ENCODE data around the gene TAF8. TPM values are rescaled to one million over a fixed set of nuclear protein-coding genes. Genes with fewer than 3 reads are reported as not detected.

Gene TAF8
- polyA plus RNA-seq, 1 of the 3 experiments (the other 2 are of a cell fraction), result 27.8 TPM

- Histone ChIP-seq H3K9me2 (no peaks in the 10 kb centered on the region), H3K36me3 (replicated peaks in 1 of 2; ENCODE audit: control insufficient read depth in 1 of 2, insufficient read depth in 2 of 2, low read length in 1 of 2) (no peaks in the 10 kb centered on the region), H3K27ac (ENCODE audit: low read depth in 2 of 2, low read length in 1 of 2) (no peak overlapping the region), H3K4me2 (no peak overlapping the region), H3K9ac (no peak overlapping the region), H3K4me3 (ENCODE audit: low read depth in 2 of 2, low read length in 1 of 2) (no peak overlapping the region), H3K79me2 (ENCODE audit: insufficient read depth) (no peaks in the 10 kb centered on the region), H3K27me3 (ENCODE audit: insufficient read depth) (no peaks in the 10 kb centered on the region), H4K20me1 (ENCODE audit: insufficient read depth) (no peaks in the 10 kb centered on the region), H3K9me3 (no peaks in the 10 kb centered on the region), H2AFZ (ENCODE audit: low read depth) (no peak overlapping the region), H3K4me1 (ENCODE audit: control insufficient read depth in 1 of 2, insufficient read depth in 2 of 2, low read depth in 1 of 2, low read length in 1 of 2) (peaks cover 19 to 21% of the 10 kb centered on the region in 2 experiments; a peak in 3 of 4 replicates), H3F3A (replicated peaks; ENCODE audit: insufficient read depth) (no peaks in the 10 kb centered on the region)
- ChIA-PET POLR2A (no interaction called here), CTCF (interaction anchor here (1.1 to 1.6 kb wide), 4 partner anchors 24 to 60 kb away, joined by 3 to 5 read pairs (median 4); no protein-coding TSS in a partner anchor)
- DNase-seq, result no peak
- no peak for TF ChIP-seq PBX3 (IDR thresholded peaks at IDR 0.05)
- TF ChIP-seq JUND (IDR thresholded peaks at IDR 0.05), result no peak
- TF ChIP-seq TAF1 (IDR thresholded peaks at IDR 0.05; ENCODE audit: borderline replicate concordance, low read depth, low read length), result no peak
- TF ChIP-seq NFIC (IDR thresholded peaks at IDR 0.05; ENCODE audit: borderline replicate concordance), result no peak
- no peak for TF ChIP-seq IRF3 (IDR thresholded peaks at IDR 0.05; ENCODE audit: low read depth, low read length)
- no peak for TF ChIP-seq TCF12 (IDR thresholded peaks at IDR 0.05)
- no peak for TF ChIP-seq RAD21 (IDR thresholded peaks at IDR 0.05; ENCODE audit: low read length)
- no peak for TF ChIP-seq YY1 (IDR thresholded peaks at IDR 0.05; ENCODE audit: low read depth)
- 91% methylated on average over 10 of the region's 12 CpGs for WGBS (ENCODE audit: low lambda C conversion rate)
Observed at GRCh38 chr6:42135161-42135560, 84.8 kb downstream of the TAF8 start.

GRCh38 chr6:42135722-42136121, 85.4 kb downstream of the TAF8 start:
- H3K9me2 ChIP-seq, result no peaks in the 10 kb centered on the region
- H2AFZ ChIP-seq (ENCODE audit: low read depth), result no peak overlapping the region
- H4K20me1 ChIP-seq (ENCODE audit: insufficient read depth), result no peaks in the 10 kb centered on the region
- TF ChIP-seq USF1 (IDR thresholded peaks at IDR 0.05; ENCODE audit: borderline replicate concordance, low read depth) (no peak), GATA2 (CRISPR knock-in tag; IDR thresholded peaks at IDR 0.05) (no peak), JUND (IDR thresholded peaks at IDR 0.05) (no peak), MAX (IDR thresholded peaks at IDR 0.05; ENCODE audit: low read depth) (no peak), RCOR1 (IDR thresholded peaks at IDR 0.05; ENCODE audit: low read length) (no peak), NFIC (IDR thresholded peaks at IDR 0.05; ENCODE audit: borderline replicate concordance) (no peak), SMC3 (IDR thresholded peaks at IDR 0.05; ENCODE audit: low read depth, low read length) (no peak), USF2 (IDR thresholded peaks at IDR 0.05; ENCODE audit: borderline replicate concordance, low read depth, low read length) (no peak), FOXJ3 (CRISPR knock-in tag; IDR thresholded peaks at IDR 0.05) (no peak), PBX3 (IDR thresholded peaks at IDR 0.05) (no peak), TEAD4 (IDR thresholded peaks at IDR 0.05; ENCODE audit: borderline replicate concordance, insufficient read depth) (no peak), YY1 (IDR thresholded peaks at IDR 0.05; ENCODE audit: low read depth) (no peak), CHD2 (IDR thresholded peaks at IDR 0.05; ENCODE audit: low read length, partially characterized antibody) (no peak)
- 100% methylated on average over 2 of the region's 2 CpGs for WGBS (ENCODE audit: low lambda C conversion rate)
- H3K27me3 ChIP-seq (ENCODE audit: insufficient read depth), result no peaks in the 10 kb centered on the region
- CTCF ChIA-PET, result interaction anchor here (1.0 to 1.6 kb wide), 6 partner anchors 24 to 61 kb away, joined by 3 to 6 read pairs (median 4); no protein-coding TSS in a partner anchor
- no peaks in the 10 kb centered on the region for H3K9me3 ChIP-seq
- no peaks in the 10 kb centered on the region for H3K36me3 ChIP-seq (replicated peaks in 1 of 2; ENCODE audit: control insufficient read depth in 1 of 2, insufficient read depth in 2 of 2, low read length in 1 of 2)
- POLR2A ChIA-PET, result no interaction called here
- no peak for DNase-seq
- H3K79me2 ChIP-seq (ENCODE audit: insufficient read depth), result no peaks in the 10 kb centered on the region
- no peaks in the 10 kb centered on the region for H3F3A ChIP-seq (replicated peaks; ENCODE audit: insufficient read depth)
- H3K9ac ChIP-seq, result no peak overlapping the region
- H3K4me2 ChIP-seq, result no peak overlapping the region
- H3K4me3 ChIP-seq (ENCODE audit: low read depth in 2 of 2, low read length in 1 of 2), result no peak overlapping the region
- peaks cover 19 to 25% of the 10 kb centered on the region in 2 experiments; a peak in 3 of 4 replicates for H3K4me1 ChIP-seq (ENCODE audit: control insufficient read depth in 1 of 2, insufficient read depth in 2 of 2, low read depth in 1 of 2, low read length in 1 of 2)
- H3K27ac ChIP-seq (ENCODE audit: low read depth in 2 of 2, low read length in 1 of 2), result no peak overlapping the region

All from SK-N-SH (cell line).